Measurements from ENCODE around the gene S100A10.

The S100A10 gene

DNA sequence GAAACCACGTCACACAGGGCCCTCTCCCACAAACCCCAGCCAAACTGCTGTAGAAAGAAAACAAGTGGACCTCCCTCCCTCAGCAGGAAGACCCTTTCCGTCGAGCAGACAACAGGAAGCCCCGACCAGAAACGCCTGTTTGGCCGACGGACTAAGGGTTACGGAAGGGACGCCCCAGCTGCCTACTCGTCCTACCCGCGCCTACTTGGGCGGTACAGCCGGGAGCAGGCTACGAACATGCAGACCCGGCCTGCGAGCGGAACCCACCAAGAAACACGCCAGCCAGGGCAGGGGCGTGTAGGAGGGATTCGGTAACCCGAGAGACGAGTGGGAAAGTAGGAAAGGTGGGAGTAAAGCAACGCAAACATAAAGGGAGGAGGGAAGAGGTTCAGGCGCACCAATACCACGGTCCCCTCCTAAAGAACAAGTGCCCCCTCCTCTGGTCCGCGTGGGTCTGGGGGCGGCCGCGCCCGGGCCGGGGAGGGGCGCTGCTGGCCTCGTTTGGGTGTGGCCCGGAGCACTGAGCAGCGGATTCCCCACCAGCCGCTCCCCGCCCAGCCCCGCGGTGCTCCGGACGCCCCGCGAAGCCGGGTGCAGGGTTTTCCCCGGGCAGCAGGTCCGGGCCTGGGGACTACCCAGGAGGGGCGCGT, 450 bp downstream of the S100A10 start:
- TF ChIP-seq, protein P1, sequence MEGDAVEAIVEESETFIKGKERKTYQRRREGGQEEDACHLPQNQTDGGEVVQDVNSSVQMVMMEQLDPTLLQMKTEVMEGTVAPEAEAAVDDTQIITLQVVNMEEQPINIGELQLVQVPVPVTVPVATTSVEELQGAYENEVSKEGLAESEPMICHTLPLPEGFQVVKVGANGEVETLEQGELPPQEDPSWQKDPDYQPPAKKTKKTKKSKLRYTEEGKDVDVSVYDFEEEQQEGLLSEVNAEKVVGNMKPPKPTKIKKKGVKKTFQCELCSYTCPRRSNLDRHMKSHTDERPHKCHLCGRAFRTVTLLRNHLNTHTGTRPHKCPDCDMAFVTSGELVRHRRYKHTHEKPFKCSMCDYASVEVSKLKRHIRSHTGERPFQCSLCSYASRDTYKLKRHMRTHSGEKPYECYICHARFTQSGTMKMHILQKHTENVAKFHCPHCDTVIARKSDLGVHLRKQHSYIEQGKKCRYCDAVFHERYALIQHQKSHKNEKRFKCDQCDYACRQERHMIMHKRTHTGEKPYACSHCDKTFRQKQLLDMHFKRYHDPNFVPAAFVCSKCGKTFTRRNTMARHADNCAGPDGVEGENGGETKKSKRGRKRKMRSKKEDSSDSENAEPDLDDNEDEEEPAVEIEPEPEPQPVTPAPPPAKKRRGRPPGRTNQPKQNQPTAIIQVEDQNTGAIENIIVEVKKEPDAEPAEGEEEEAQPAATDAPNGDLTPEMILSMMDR (IDR thresholded peaks at IDR 0.05), result no peak
- peak; percentile 36 for DNase-seq
- Mint-ChIP-seq H3K27ac (peak overlapping the region; percentile 91), H3K9me3 (no peaks in the 10 kb centered on the region), H3K36me3 (ENCODE audit: low read depth) (no peaks in the 10 kb centered on the region), H3K4me3 (peak overlapping the region; percentile 93), H3K4me1 (peaks cover 61% of the 10 kb centered on the region), H3K27me3 (ENCODE audit: low read depth, poor library complexity) (peaks cover 8% of the 10 kb centered on the region)

DNA sequence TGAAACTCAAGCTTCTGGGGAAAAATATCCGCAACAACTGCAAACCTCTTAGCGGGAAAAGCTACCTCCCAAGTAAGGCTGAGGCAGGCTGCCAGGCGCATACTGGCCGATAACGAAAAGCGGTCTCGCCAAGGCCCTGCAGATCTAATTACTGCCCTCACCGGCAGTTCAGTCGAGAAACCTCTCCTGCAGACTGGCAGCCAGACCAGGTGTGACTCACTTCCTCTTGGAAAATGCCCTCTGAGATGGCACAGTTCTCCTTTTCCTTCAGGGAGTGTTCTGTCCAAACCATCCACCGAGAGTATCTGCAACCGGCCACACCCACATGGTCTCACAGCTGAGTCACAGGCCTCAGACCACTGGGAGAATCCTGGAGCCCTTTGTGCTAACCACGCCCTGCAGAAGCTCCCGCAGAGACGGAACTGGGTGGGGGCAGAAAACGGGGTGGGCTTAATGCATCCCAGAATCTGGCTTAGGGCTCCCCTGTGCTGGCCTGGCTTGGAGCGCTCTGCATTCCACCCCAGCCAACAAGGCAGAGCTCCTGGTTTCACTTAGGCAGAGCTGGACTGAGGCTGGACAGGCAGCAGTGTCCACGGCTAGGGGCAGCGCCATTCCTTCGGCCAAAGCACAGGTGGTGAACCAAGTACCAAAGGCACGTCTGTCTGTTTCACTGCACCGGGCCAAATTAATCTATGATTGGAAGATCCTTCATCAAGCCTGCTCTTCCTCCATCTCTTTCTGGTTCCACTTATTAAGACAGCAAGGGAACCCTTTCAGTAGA, 1.2 kb downstream of the S100A10 start:
- Mint-ChIP-seq H3K27ac (no peak overlapping the region), H3K4me1 (peaks cover 66% of the 10 kb centered on the region), H3K9me3 (no peaks in the 10 kb centered on the region), H3K4me3 (peak overlapping the region; percentile 93), H3K36me3 (ENCODE audit: low read depth) (no peaks in the 10 kb centered on the region), H3K27me3 (ENCODE audit: low read depth, poor library complexity) (peaks cover 8% of the 10 kb centered on the region)
- DNase-seq, result peak; percentile 32
- TF ChIP-seq, protein P1 (IDR thresholded peaks at IDR 0.05), result no peak

DNA sequence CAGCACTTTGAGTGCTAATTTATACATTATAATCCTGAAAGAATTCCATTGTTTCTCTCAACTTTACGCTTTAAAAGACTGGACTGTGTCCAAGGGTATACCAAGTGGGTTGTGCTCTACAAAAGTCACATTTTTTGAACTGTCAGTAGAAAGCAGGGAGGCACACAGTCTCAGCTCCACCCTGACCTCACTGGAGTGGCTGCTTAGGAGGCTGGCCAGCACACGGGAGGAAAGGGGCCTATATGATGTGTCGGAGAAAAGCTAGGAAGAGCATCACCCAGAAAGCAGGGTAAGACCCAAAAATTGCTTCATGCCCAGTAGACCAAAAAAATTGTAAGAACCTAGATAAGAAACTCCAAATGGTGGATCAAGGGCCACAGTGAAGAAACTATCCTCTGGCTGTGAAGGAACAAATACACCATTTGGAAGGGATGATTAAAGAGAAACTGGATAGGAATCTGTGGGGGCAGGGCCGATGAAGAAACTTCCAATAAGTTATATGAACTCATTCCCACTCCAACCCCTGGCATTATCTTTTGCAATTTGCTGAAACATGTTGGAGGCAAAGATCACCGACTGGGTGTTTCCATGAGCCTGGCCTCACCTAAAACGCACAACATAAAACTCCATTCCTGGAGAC, 1.9 kb downstream of the S100A10 start:
- TF ChIP-seq, protein P1 (IDR thresholded peaks at IDR 0.05), result no peak
- Mint-ChIP-seq H3K4me3 (peak overlapping the region; percentile 93), H3K27ac (no peak overlapping the region), H3K27me3 (ENCODE audit: low read depth, poor library complexity) (peaks cover 8% of the 10 kb centered on the region), H3K4me1 (peaks cover 66% of the 10 kb centered on the region), H3K9me3 (no peaks in the 10 kb centered on the region), H3K36me3 (ENCODE audit: low read depth) (no peaks in the 10 kb centered on the region)
- DNase-seq, result no peak

DNA sequence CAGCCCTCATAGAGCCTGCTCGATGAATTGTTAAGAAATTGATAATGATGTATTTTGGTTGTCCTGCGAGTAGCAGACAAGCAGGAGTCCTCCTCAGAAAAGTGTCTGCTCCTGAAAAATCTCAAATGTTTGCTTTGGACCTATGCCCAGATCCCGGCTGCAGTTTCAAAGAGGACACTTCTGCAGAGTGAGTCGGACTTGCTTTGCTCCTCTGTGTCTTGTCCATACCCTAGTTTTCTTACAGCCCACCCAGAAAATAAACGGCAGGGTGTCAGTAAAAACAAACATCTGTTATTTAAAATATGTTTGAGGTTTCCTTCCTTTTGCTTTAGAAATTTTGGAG, 2.8 kb downstream of the S100A10 start:
- DNase-seq, result no peak
- H3K27me3 Mint-ChIP-seq (ENCODE audit: low read depth, poor library complexity), result peaks cover 5% of the 10 kb centered on the region
- TF ChIP-seq, protein P1 (IDR thresholded peaks at IDR 0.05), result no peak
- no peak overlapping the region for H3K27ac Mint-ChIP-seq
- peaks cover 62% of the 10 kb centered on the region for H3K4me1 Mint-ChIP-seq
- H3K4me3 Mint-ChIP-seq, result no peak overlapping the region
- no peaks in the 10 kb centered on the region for H3K9me3 Mint-ChIP-seq
- H3K36me3 Mint-ChIP-seq (ENCODE audit: low read depth), result peaks cover 6% of the 10 kb centered on the region

DNA sequence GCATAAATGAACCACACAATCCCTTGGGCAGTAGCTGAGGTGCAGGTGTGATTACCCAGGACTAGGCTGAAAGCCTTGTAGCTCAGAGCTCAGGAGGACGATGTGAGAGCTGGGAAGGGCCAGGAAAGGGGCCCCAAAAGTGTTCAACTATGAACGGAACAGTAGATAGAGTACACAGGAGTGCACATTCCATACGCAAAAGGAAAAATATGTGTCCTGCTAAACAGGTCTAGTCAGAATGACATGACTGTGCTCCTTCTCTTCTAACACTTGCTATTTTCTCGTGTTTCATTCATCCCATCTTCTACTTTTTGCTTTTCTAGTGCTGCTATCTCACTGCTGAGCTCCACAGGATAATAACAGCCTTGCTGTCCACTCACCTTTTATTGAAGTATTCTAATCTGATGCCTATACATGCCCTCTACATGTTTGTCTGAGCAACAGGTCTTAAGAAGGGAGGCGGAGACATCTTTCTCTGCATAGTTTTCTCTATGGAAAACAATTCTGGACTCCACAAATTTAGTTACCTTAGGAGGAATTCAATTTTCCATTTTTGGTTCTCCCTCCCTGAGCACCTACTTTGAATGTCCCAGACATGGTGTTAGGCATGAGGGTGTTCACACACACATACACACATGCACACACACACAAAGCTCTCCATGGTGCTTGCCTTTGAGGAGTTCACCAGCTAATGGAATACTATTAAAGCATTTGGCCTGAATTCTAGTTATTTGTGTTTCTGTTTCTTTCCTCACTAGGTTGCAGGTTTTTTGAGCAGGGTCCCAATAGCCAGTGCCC, 3.4 kb downstream of the S100A10 start:
- Mint-ChIP-seq H3K36me3 (ENCODE audit: low read depth) (peaks cover 12% of the 10 kb centered on the region), H3K4me3 (no peak overlapping the region), H3K4me1 (peaks cover 60% of the 10 kb centered on the region), H3K27ac (no peak overlapping the region), H3K9me3 (no peaks in the 10 kb centered on the region), H3K27me3 (ENCODE audit: low read depth, poor library complexity) (peaks cover 5% of the 10 kb centered on the region)
- TF ChIP-seq, protein P1 (IDR thresholded peaks at IDR 0.05), result no peak
- DNase-seq, result no peak

Data from nephron progenitor cell (in vitro differentiated cells).